H1 (cell line): ENCODE results near the gene LAD1. TPM values are rescaled to one million over a fixed set of nuclear protein-coding genes. Genes with fewer than 3 reads are reported as not detected.

Experiments
- CTCF ChIA-PET: fragments of 300-600 bp; sonication (Branson Sonifier 250); formaldehyde crosslinking; loops from one replicate; lab custom pipeline; 2021; ENCODE audit not compliant: partially characterized antibody; lab: Charles Lee
- POLR2A ChIA-PET: fragments of 300-600 bp; sonication (Branson Sonifier 250); formaldehyde crosslinking; loops from one replicate; lab custom pipeline; 2021; ENCODE audit warnings: inconsistent platforms; ENCODE audit not compliant: partially characterized antibody; lab: Charles Lee
- DNase-seq, 2 experiments: peaks; one replicate each; pipeline versions ENCODE4 v3.0.0 to v3.0.0-alpha.2; 2010 to 2022; ENCODE audit warnings: low spot score in 2 of 2, low read depth in 1 of 2, mixed read lengths in 1 of 2
- FAIRE-seq: peaks from 2 replicates; lab custom pipeline; 2011; peaks lifted over from hg19 to GRCh38; lab: Jason Lieb, UNC
- H2AFZ ChIP-seq: 2 replicates; pipeline ENCODE4 v1.8.1; 2012; ENCODE audit warnings: low read length, inconsistent platforms
- H2AK5ac ChIP-seq: 2 replicates; pipeline ENCODE4 v1.6.1; 2013; ENCODE audit warnings: low read depth, low read length
- H2BK120ac ChIP-seq: replicated peaks from 2 replicates; pipeline ENCODE3; 2013; ENCODE audit warnings: low read depth, low read length, inconsistent platforms
- H2BK12ac ChIP-seq: 2 replicates; pipeline ENCODE4 v1.6.1; 2013; ENCODE audit warnings: low read depth, low read length
- H2BK15ac ChIP-seq: 2 replicates; pipeline ENCODE4 v1.6.1; 2013; ENCODE audit warnings: low read length
- H2BK20ac ChIP-seq: 2 replicates; pipeline ENCODE4 v1.6.1; 2013; ENCODE audit warnings: low read length
- H2BK5ac ChIP-seq: 2 replicates; pipeline ENCODE4 v1.6.1; 2013; ENCODE audit warnings: low read depth, low read length
- H3K14ac ChIP-seq: 2 replicates; pipeline ENCODE4 v1.6.1; 2013; ENCODE audit warnings: inconsistent platforms; ENCODE audit not compliant: insufficient read length
- H3K18ac ChIP-seq: 2 replicates; pipeline ENCODE4 v1.6.1; 2013; ENCODE audit warnings: low read length; ENCODE audit errors: extremely low read depth
- H3K23ac ChIP-seq: 2 replicates; pipeline ENCODE4 v1.6.1; 2013; ENCODE audit warnings: inconsistent platforms; ENCODE audit not compliant: insufficient read length
- H3K23me2 ChIP-seq: 2 replicates; pipeline ENCODE4 v1.6.1; 2013; ENCODE audit warnings: low read depth, low read length
- H3K27ac ChIP-seq: 2 replicates; pipeline ENCODE4 v1.6.1; 2011; ENCODE audit warnings: low read depth, low read length, inconsistent platforms
- H3K27me3 ChIP-seq, 4 experiments: replicated peaks in 1 of 4; 1 replicate in 1 of 4; 2 replicates in 3 of 4; pipeline versions ENCODE4 v1.6.1 to v1.8.1; 2011 to 2013; ENCODE audit warnings: low read length in 3 of 4, mild to moderate bottlenecking in 3 of 4, inconsistent platforms in 2 of 4, mixed read lengths in 2 of 4, moderate library complexity in 1 of 4; ENCODE audit not compliant: control insufficient read depth in 3 of 4, insufficient read depth in 3 of 4; ENCODE audit errors: extremely low read depth in 1 of 4
- H3K36me3 ChIP-seq, 4 experiments: 2 replicates each; pipeline versions ENCODE4 v1.6.1 to v1.8.1; 2011 to 2013; ENCODE audit warnings: mild to moderate bottlenecking in 4 of 4, low read length in 3 of 4, moderate library complexity in 2 of 4, control low read depth in 1 of 4, inconsistent platforms in 1 of 4; ENCODE audit not compliant: insufficient read depth in 4 of 4, control insufficient read depth in 2 of 4
- H3K4ac ChIP-seq: replicated peaks from 2 replicates; pipeline ENCODE3; 2013; ENCODE audit warnings: low read length, low read depth, mixed read lengths, inconsistent platforms; ENCODE audit not compliant: insufficient read length
- H3K4me1 ChIP-seq, 4 experiments: replicated peaks in 1 of 4; 1 replicate in 1 of 4; 2 replicates in 3 of 4; pipeline versions ENCODE4 v1.6.1 to v1.8.1; 2011 to 2013; ENCODE audit warnings: low read length in 3 of 4, inconsistent platforms in 2 of 4, mixed read lengths in 1 of 4; ENCODE audit not compliant: insufficient read depth in 4 of 4, control insufficient read depth in 3 of 4
- H3K4me2 ChIP-seq, 2 experiments: 2 replicates each; pipeline versions ENCODE4 v1.6.1 to v1.8.1; 2011 to 2013; ENCODE audit warnings: low read depth in 2 of 2, low read length in 2 of 2, control low read depth in 1 of 2, inconsistent platforms in 1 of 2, mild to moderate bottlenecking in 1 of 2; ENCODE audit not compliant: insufficient read depth in 1 of 2
- H3K4me3 ChIP-seq, 4 experiments: fragments of 200-600, 300-600 bp in 1 of 4; sonication (generic), shearing (Covaris generic), sonication (Bioruptor Twin) in 1 of 4; 2 replicates each; pipeline versions ENCODE4 v1.5.1 to v1.8.1; 2011 to 2016; ENCODE audit warnings: low read length in 4 of 4, low read depth in 3 of 4, control low read depth in 2 of 4, inconsistent platforms in 2 of 4, mild to moderate bottlenecking in 2 of 4, mixed read lengths in 1 of 4, moderate library complexity in 1 of 4; ENCODE audit not compliant: insufficient read depth in 2 of 4; ENCODE audit errors: extremely low read depth in 1 of 4
- H3K56ac ChIP-seq: replicated peaks from 2 replicates; pipeline ENCODE3; 2013; ENCODE audit warnings: low read depth, mild to moderate bottlenecking, mixed read lengths, low read length, inconsistent platforms; ENCODE audit not compliant: insufficient read length
- H3K79me1 ChIP-seq: 2 replicates; pipeline ENCODE4 v1.6.1; 2013; ENCODE audit warnings: low read depth, low read length, control low read depth
- H3K79me2 ChIP-seq, 2 experiments: 2 replicates each; pipeline versions ENCODE4 v1.6.1 to v1.8.1; 2012 to 2013; ENCODE audit warnings: low read length in 2 of 2, mild to moderate bottlenecking in 2 of 2, inconsistent platforms in 1 of 2; ENCODE audit not compliant: insufficient read depth in 2 of 2, control insufficient read depth in 1 of 2
- H3K9ac ChIP-seq, 4 experiments: replicated peaks in 1 of 4; 1 replicate in 1 of 4; 2 replicates in 3 of 4; pipeline versions ENCODE4 v1.6.1 to v1.8.1; 2011 to 2013; ENCODE audit warnings: low read depth in 3 of 4, low read length in 3 of 4, control low read depth in 2 of 4, mild to moderate bottlenecking in 2 of 4, moderate library complexity in 2 of 4, inconsistent platforms in 1 of 4; ENCODE audit errors: extremely low read depth in 1 of 4
- H3K9me3 ChIP-seq, 2 experiments: 2 replicates each; pipeline versions ENCODE4 v1.6.1 to v1.8.1; 2012 to 2013; ENCODE audit warnings: mild to moderate bottlenecking in 2 of 2, moderate library complexity in 2 of 2, control low read depth in 1 of 2, inconsistent platforms in 1 of 2, low read depth in 1 of 2, low read length in 1 of 2, mixed read lengths in 1 of 2; ENCODE audit not compliant: insufficient read depth in 2 of 2
- H4K20me1 ChIP-seq, 2 experiments: replicated peaks in 1 of 2; 2 replicates each; pipeline versions ENCODE3 to v1.8.1; 2011 to 2013; ENCODE audit warnings: inconsistent platforms in 2 of 2, low read length in 2 of 2, mild to moderate bottlenecking in 1 of 2; ENCODE audit not compliant: insufficient read depth in 2 of 2, control insufficient read depth in 1 of 2
- H4K5ac ChIP-seq: 2 replicates; pipeline ENCODE4 v1.6.1; 2013; ENCODE audit warnings: low read length, low read depth, mixed read lengths, inconsistent platforms; ENCODE audit not compliant: insufficient read length
- H4K8ac ChIP-seq: 2 replicates; pipeline ENCODE4 v1.8.0; 2013; ENCODE audit warnings: mild to moderate bottlenecking, moderate library complexity, low read length, inconsistent platforms; ENCODE audit not compliant: insufficient read depth; ENCODE audit errors: extremely low read depth
- H4K91ac ChIP-seq: replicated peaks from 2 replicates; pipeline ENCODE3; 2013; ENCODE audit warnings: low read length, mixed read lengths, inconsistent platforms; ENCODE audit not compliant: insufficient read length
- CHD1 ChIP-seq: IDR thresholded peaks from 2 replicates; pipeline ENCODE4 v1.6.1; 2012; ENCODE audit warnings: low read depth, low read length, improper control_type of control experiment
- GTF2F1 ChIP-seq: IDR thresholded peaks from 2 replicates; pipeline ENCODE4 v1.6.1; 2012; ENCODE audit warnings: low read depth, low read length, improper control_type of control experiment, borderline replicate concordance
- HDAC2 ChIP-seq, 2 experiments: fragments of 300-600 bp in 1 of 2; sonication (generic) in 1 of 2; IDR thresholded peaks; 2 replicates each; pipeline ENCODE4 v1.6.1; 2011 to 2012; ENCODE audit warnings: low read depth in 2 of 2, low read length in 2 of 2, mild to moderate bottlenecking in 2 of 2, moderate library complexity in 2 of 2, borderline replicate concordance in 1 of 2, inconsistent platforms in 1 of 2
- HDAC6 ChIP-seq: IDR thresholded peaks from one replicate; pipeline ENCODE4 v1.7.1; 2012; ENCODE audit warnings: low read depth, mild to moderate bottlenecking, inconsistent platforms, low read length, moderate library complexity
- JUND ChIP-seq: IDR thresholded peaks from 2 replicates; pipeline ENCODE4 v1.6.1; 2011; ENCODE audit warnings: mild to moderate bottlenecking, improper control_type of control experiment, low read length
- KDM1A ChIP-seq: fragments of 200-600, 300-600 bp; sonication (generic); IDR thresholded peaks from 2 replicates; pipeline ENCODE4 v1.7.1; 2016; ENCODE audit warnings: mild to moderate bottlenecking, low read length, borderline replicate concordance
- KDM4A ChIP-seq: IDR thresholded peaks from one replicate; pipeline ENCODE4 v1.7.1; 2012; ENCODE audit warnings: low read depth, mild to moderate bottlenecking, moderate library complexity, low read length, inconsistent platforms; ENCODE audit not compliant: severe bottlenecking
- NRF1 ChIP-seq: IDR thresholded peaks from 2 replicates; pipeline ENCODE4 v1.6.1; 2011; ENCODE audit warnings: mild to moderate bottlenecking, low read depth, low read length, improper control_type of control experiment
- POU5F1 ChIP-seq: IDR thresholded peaks from 2 replicates; pipeline ENCODE4 v1.6.1; 2011; ENCODE audit warnings: low read depth, mild to moderate bottlenecking, low read length, moderate library complexity
- TAF1 ChIP-seq: IDR thresholded peaks from 2 replicates; pipeline ENCODE4 v1.6.1; 2011; ENCODE audit warnings: mild to moderate bottlenecking, low read depth, low read length
- YY1 ChIP-seq: IDR thresholded peaks from 2 replicates; pipeline ENCODE4 v1.6.1; 2011; ENCODE audit warnings: low read depth, mild to moderate bottlenecking, low read length
- WGBS, 2 experiments: shearing (Covaris generic) in 1 of 2; methylation state at CpG; one replicate each; pipeline versions ENCODE4 v1.1.6 to v1.1.7; 2013 to 2015; ENCODE audit warnings: low lambda C conversion rate in 2 of 2, mixed read lengths in 2 of 2, inconsistent platforms in 1 of 2, low coverage in 1 of 2, missing lambda C conversion rate in 1 of 2; ENCODE audit not compliant: insufficient replicate concordance in 2 of 2, insufficient coverage in 1 of 2, insufficient read length in 1 of 2; ENCODE audit errors: extremely low coverage in 1 of 2, missing lambda C conversion rate in 1 of 2; 5-methylcytosine and 5-hydroxymethylcytosine counted together
- polyA plus RNA-seq, 7 experiments: library from polyadenylated mRNA; depleted of rRNA in 3 of 7; stranded (reverse) in 5 of 7; unstranded in 2 of 7; fragments of >200 nt in 5 of 7; fragments of 200-250 nt in 2 of 7; gene quantifications; 1 replicate in 5 of 7; 2 replicates in 1 of 7; 4 replicates in 1 of 7; pipeline versions ENCODE4 v1.2.1 to v1.2.3, GENCODE V29; 2011 to 2013; ENCODE audit warnings: missing spikeins in 2 of 7, mixed read lengths in 2 of 7
- total RNA-seq: library from RNA; stranded (reverse); fragmentation: NEBNext Ultra II Directional; extraction: Animal tissue kit (Norgen Biotek cat#: 25700); gene quantifications from 2 replicates; pipeline ENCODE4 v1.2.1, GENCODE V29; 2021
- TF ChIP-seq, protein P1 (sequence below): IDR thresholded peaks from 2 replicates; pipeline ENCODE4 v1.6.1; 2012; ENCODE audit warnings: inconsistent platforms
- TF ChIP-seq, protein P2 (sequence below): IDR thresholded peaks from 2 replicates; pipeline ENCODE4 v1.6.1; 2011; ENCODE audit warnings: low read depth, mild to moderate bottlenecking, low read length; ENCODE audit not compliant: insufficient read depth

The LAD1 gene
- total and polyA plus RNA-seq, 2 of the 8 experiments (the other 6 are each of a cell fraction or from before 2014, with no cell fraction given), result 9.3 to 32.8 TPM

DNA sequence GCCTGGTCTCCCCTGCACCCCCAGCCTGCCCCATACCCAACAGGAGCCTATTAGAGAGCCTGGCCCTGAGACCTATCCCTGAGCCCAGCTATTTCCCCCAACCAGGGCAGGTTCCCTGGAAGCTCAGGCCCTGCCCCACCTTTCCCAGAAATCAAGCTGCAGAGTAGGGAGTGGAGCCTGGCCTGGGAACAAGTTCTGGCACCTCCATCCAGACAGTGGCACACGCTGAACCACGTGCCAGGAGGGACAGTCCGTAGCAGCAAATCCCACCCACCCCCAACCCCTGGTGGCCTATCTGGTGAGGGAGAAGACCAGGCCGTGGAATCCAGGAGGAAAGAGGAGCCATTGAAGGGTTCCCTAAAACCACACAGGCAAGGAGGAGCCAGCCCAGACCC is 44.2 kb downstream of the LAD1 start:
- H3K4me2 ChIP-seq, result no peak overlapping the region
- H3K79me1 ChIP-seq, result no peaks in the 10 kb centered on the region
- H3K4me1 ChIP-seq, result peaks cover 0 to 4% (median 2%) of the 10 kb centered on the region in 4 experiments; a peak in 5 of 7 replicates
- ChIA-PET CTCF (interaction anchor here (0.6 to 14.7 kb wide), 16 partner anchors 8 to 102 kb away, joined by 3 to 275 read pairs (median 6); partner anchors contain the start of gene TNNI1), POLR2A (interaction anchor here (1.0 to 1.8 kb wide), 3 partner anchors 16 to 66 kb away, joined by 3 to 5 read pairs (median 3); no protein-coding TSS in a partner anchor)
- H3K4me3 ChIP-seq, result no peak overlapping the region
- H2BK12ac ChIP-seq, result no peak overlapping the region
- H2AK5ac ChIP-seq, result no peak overlapping the region
- H3K79me2 ChIP-seq, result no peaks in the 10 kb centered on the region
- WGBS, 2 experiments, result 78% methylated on average over 4 of the region's 4 CpGs; no CpG with 5 or more reads in 1 of the 2 experiments
- no peak overlapping the region for H3K27ac ChIP-seq
- no peaks in the 10 kb centered on the region for H3K23me2 ChIP-seq
- no peak overlapping the region for H2BK120ac ChIP-seq
- H4K8ac ChIP-seq, result no peak overlapping the region
- H3K9me3 ChIP-seq, result no peaks in the 10 kb centered on the region
- no peaks in the 10 kb centered on the region for H4K20me1 ChIP-seq
- H3K27me3 ChIP-seq, result no peaks in the 10 kb centered on the region
- no peak overlapping the region; the same call in 1 of the 2 replicates for H2BK15ac ChIP-seq
- H3K4ac ChIP-seq, result no peak overlapping the region
- H4K5ac ChIP-seq, result no peak overlapping the region
- DNase-seq (no peak), FAIRE-seq (no peak)
- H3K18ac ChIP-seq, result no peak overlapping the region
- H4K91ac ChIP-seq, result no peak overlapping the region
- no peak overlapping the region for H2AFZ ChIP-seq
- H3K23ac ChIP-seq, result no peak overlapping the region
- H3K36me3 ChIP-seq, result no peaks in the 10 kb centered on the region
- H2BK5ac ChIP-seq, result no peak overlapping the region
- no peak overlapping the region for H2BK20ac ChIP-seq
- H3K56ac ChIP-seq, result no peak overlapping the region
- no peak overlapping the region for H3K9ac ChIP-seq
- H3K14ac ChIP-seq, result no peak overlapping the region
- TF ChIP-seq KDM1A (no peak), NRF1 (no peak), JUND (no peak), TAF1 (no peak), HDAC2 (IDR thresholded peaks at IDR 0.05; ENCODE audit: borderline replicate concordance in 1 of 2, low read depth in 2 of 2, low read length in 2 of 2) (no peak), POU5F1 (no peak), GTF2F1 (no peak), CHD1 (no peak), YY1 (no peak), KDM4A (no peak), HDAC6 (no peak)
- TF ChIP-seq, protein P1, sequence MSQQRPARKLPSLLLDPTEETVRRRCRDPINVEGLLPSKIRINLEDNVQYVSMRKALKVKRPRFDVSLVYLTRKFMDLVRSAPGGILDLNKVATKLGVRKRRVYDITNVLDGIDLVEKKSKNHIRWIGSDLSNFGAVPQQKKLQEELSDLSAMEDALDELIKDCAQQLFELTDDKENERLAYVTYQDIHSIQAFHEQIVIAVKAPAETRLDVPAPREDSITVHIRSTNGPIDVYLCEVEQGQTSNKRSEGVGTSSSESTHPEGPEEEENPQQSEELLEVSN, result no peak
- TF ChIP-seq, protein P2, sequence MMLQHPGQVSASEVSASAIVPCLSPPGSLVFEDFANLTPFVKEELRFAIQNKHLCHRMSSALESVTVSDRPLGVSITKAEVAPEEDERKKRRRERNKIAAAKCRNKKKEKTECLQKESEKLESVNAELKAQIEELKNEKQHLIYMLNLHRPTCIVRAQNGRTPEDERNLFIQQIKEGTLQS, result no peak
